Vagina (tissue), 2 donors: Measurements from ENCODE around the gene DDX56. TPM values are rescaled to one million over a fixed set of nuclear protein-coding genes. Genes with fewer than 3 reads are reported as not detected.

Experiments used
- DNase-seq, 2 donors: peaks; one replicate each; pipeline ENCODE4 v3.0.0-alpha.2; 2017; ENCODE audit errors: extremely low spot score in 2 of 2
- H3K27ac ChIP-seq: fragments of 200-600 bp; sonication (generic); one replicate; pipeline ENCODE4 v1.5.1; 2019
- H3K27me3 ChIP-seq: fragments of 200-600 bp; sonication (generic); one replicate; pipeline ENCODE4 v1.5.1; 2019
- H3K36me3 ChIP-seq, 2 donors: fragments of 200-600 bp; sonication (generic); one replicate each; pipeline ENCODE4 v1.5.1; 2017 to 2019
- H3K4me1 ChIP-seq: fragments of 200-600 bp; sonication (generic); one replicate; pipeline ENCODE4 v1.5.1; 2019
- H3K4me3 ChIP-seq, 2 donors: fragments of 200-600 bp; sonication (generic); 1 replicate in 1 of 2; 2 replicates in 1 of 2; pipeline ENCODE4 v1.5.1; 2016 to 2019
- H3K9me3 ChIP-seq: fragments of 200-600 bp; sonication (generic); one replicate; pipeline ENCODE4 v1.5.1; 2019
- CTCF ChIP-seq, 3 experiments: fragments of 450-650 bp in 2 of 3; fragments of 200-600 bp in 1 of 3; sonication (generic) in 1 of 3; IDR thresholded peaks; one replicate each; pipeline ENCODE4 v1.5.1; 2017 to 2019; ENCODE audit warnings: antibody characterized with exemption in 3 of 3, mild to moderate bottlenecking in 2 of 3, moderate library complexity in 2 of 3
- POLR2A ChIP-seq, 2 donors: fragments of 450-650 bp; IDR thresholded peaks; one replicate each; pipeline ENCODE4 v1.6.1; 2017; ENCODE audit warnings: antibody characterized with exemption in 2 of 2, mild to moderate bottlenecking in 2 of 2, moderate library complexity in 2 of 2
- POLR2AphosphoS5 ChIP-seq, 2 donors: sonication (generic); formaldehyde crosslinking; IDR thresholded peaks; one replicate each; pipeline ENCODE4 v1.9.0; 2017; ENCODE audit warnings: antibody characterized with exemption in 2 of 2, mild to moderate bottlenecking in 2 of 2, low read depth in 1 of 2; ENCODE audit not compliant: insufficient read depth in 1 of 2
- intact Hi-C: fragments of 100-400 bp; cut with DNase I; formaldehyde crosslinking; loops from one replicate; pipeline ENCODE4 v1.15.1; 2023
- total RNA-seq: library from RNA; depleted of rRNA; stranded (reverse); fragments of >200 nt; gene quantifications from one replicate; pipeline ENCODE4 v1.2.3, GENCODE V29; 2016

The DDX56 gene
- total RNA-seq, 1 donor from 2014 or later, result 60.2 TPM

DNA sequence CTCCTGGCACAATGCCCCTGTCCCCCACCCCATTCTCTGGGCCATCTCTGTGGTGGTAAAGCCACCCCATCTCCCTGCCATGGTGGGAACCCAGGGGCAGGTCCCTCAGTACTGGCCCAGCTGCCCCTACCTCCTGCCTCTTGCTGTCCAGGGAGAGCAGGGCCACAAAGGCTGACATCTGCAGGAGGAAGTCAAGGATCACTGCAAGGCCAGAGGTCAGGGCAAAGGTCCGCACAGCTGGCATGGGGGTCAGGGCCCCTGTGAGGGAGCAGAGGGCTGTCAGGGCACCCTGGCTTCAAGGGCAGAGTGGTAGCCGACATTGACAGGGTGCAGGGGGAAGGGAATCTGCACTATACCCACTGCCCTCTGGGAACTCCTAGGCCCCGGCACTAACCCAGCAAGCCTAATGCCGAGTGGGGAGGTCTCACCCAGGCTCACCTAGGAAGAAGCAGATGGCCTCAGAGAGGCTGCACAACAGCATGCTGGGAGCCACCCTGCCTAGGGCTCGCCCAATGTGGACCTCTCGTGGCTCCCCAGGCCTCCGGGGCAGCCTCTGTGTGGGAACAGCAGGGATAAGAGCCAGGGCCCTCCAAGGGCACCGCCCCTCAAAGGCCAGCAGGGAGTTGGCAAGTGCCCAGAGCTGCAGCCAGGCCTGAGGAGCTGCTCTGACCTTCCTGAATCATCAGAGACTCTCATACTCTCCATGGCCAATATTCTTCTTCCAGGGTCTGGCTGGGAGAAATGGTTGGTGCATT is 40.2 kb downstream of the DDX56 start:
- Histone ChIP-seq H3K4me1 (no peaks in the 10 kb centered on the region), H3K4me3 (no peak overlapping the region), H3K9me3 (no peaks in the 10 kb centered on the region), H3K27ac (no peak overlapping the region), H3K36me3 (no peaks in the 10 kb centered on the region), H3K27me3 (no peaks in the 10 kb centered on the region)
- intact Hi-C loops, result no loop called here
- no peak for DNase-seq
- TF ChIP-seq POLR2AphosphoS5 (IDR thresholded peaks at IDR 0.05; ENCODE audit: insufficient read depth in 1 of 2, low read depth in 1 of 2) (no peak), POLR2A (IDR thresholded peaks at IDR 0.05) (no peak), CTCF (IDR thresholded peaks at IDR 0.05) (no peak)

GRCh38 chr7:44531421-44532380 is 42.0 kb downstream of the DDX56 start:
- Histone ChIP-seq H3K9me3 (no peaks in the 10 kb centered on the region), H3K27ac (no peak overlapping the region), H3K36me3 (no peaks in the 10 kb centered on the region), H3K27me3 (no peaks in the 10 kb centered on the region), H3K4me1 (no peaks in the 10 kb centered on the region), H3K4me3 (no peak overlapping the region)
- TF ChIP-seq POLR2A (IDR thresholded peaks at IDR 0.05), result no peak
- no peak for TF ChIP-seq POLR2AphosphoS5 (IDR thresholded peaks at IDR 0.05; ENCODE audit: insufficient read depth in 1 of 2, low read depth in 1 of 2)
- no peak for TF ChIP-seq CTCF (IDR thresholded peaks at IDR 0.05)
- intact Hi-C loops, result no loop called here
- no peak for DNase-seq

DNA sequence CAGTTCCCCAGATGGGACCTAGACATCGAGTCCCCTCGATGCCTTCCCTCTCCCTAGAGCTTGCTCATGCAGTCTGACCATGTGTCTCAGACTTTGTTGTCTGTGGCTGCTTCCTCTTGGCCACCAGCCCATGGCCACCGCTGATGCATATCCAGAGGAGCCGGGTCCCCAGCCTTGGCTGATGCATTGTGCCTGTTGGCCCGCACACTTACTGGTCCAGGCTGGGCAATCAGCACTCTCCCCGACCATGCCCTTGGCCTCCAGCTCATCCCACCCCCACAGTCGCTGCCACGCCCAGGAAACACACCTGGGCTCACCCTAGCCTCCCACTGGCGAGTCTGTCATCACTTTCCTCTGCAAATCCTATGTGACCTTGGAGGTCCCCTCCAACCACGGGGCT is 42.7 kb downstream of the DDX56 start:
- Histone ChIP-seq H3K4me3 (no peak overlapping the region), H3K36me3 (no peaks in the 10 kb centered on the region), H3K9me3 (no peaks in the 10 kb centered on the region), H3K4me1 (no peaks in the 10 kb centered on the region), H3K27ac (no peak overlapping the region), H3K27me3 (no peaks in the 10 kb centered on the region)
- no peak for DNase-seq
- intact Hi-C loops, result no loop called here
- no peak for TF ChIP-seq CTCF (IDR thresholded peaks at IDR 0.05)
- TF ChIP-seq POLR2A (IDR thresholded peaks at IDR 0.05), result no peak
- TF ChIP-seq POLR2AphosphoS5 (IDR thresholded peaks at IDR 0.05; ENCODE audit: insufficient read depth in 1 of 2, low read depth in 1 of 2), result no peak

DNA sequence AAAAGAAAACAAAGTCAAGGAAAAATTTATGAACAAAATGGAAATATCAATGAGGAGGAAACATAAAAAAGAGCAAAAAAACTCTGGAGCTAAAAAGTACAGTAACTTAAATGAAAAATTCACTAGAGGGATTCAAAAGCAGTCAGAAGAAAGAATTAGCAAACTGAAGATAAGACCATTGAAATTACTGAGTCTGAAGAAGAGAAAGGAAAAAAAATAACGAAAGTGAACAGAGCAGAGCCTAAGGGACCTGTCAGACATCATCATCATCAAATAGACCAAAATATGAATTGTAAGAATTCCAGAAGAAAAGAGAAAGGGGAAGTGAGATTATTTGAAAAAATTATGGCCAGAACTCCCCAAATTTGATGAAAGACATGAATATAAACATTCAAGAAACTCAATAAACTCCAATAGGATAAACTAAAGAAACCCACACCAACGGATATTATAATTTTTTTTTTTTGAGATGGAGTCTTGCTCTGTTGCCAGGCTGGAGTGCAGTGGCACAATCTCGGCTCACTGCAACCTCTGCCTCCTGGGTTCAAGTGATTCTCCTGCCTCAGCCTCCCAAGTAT is 48.8 kb downstream of the DDX56 start:
- intact Hi-C loops, result no loop called here

More for the DNA sequence above, 48.8 kb downstream of the DDX56 start:
- H3K4me3 ChIP-seq, result no peak overlapping the region
- no peak overlapping the region for H3K27ac ChIP-seq
- no peaks in the 10 kb centered on the region for H3K36me3 ChIP-seq
- no peaks in the 10 kb centered on the region for H3K4me1 ChIP-seq
- DNase-seq, result no peak
- H3K9me3 ChIP-seq, result no peaks in the 10 kb centered on the region
- TF ChIP-seq CTCF (IDR thresholded peaks at IDR 0.05) (no peak), POLR2A (IDR thresholded peaks at IDR 0.05) (no peak), POLR2AphosphoS5 (IDR thresholded peaks at IDR 0.05; ENCODE audit: insufficient read depth in 1 of 2, low read depth in 1 of 2) (no peak)
- H3K27me3 ChIP-seq, result no peaks in the 10 kb centered on the region
